GM12878 (cell line): ENCODE results near the gene DMRT2. TPM values are rescaled to one million over a fixed set of nuclear protein-coding genes. Genes with fewer than 3 reads are reported as not detected.

Experiments
- ATAC-seq: fragments of 200-7000 bp; cut with Tn5 transposase; 3 replicates; pipeline ENCODE4 v1.9.1; 2020; ENCODE audit warnings: mild to moderate bottlenecking, moderate library complexity
- Bru-seq: library from RNA; stranded (reverse); fragments of 400-500 nt; gene quantifications from one replicate; lab custom pipeline; 2021; lab: Mats Ljungman, UMichigan
- BruChase-seq, 2 experiments: library from RNA; stranded (reverse); fragments of 400-500 nt; gene quantifications; one replicate each; lab custom pipeline; 2021; lab: Mats Ljungman, UMichigan
- BruUV-seq: library from RNA; stranded (reverse); fragments of 400-500 nt; replicated peaks from 2 replicates; lab custom pipeline; 2021; lab: Mats Ljungman, UMichigan
- CTCF ChIA-PET: fragments of 300-600 bp; sonication (Branson Sonifier 250); formaldehyde crosslinking; extraction: SDS; loops from one replicate; lab custom pipeline; 2021; ENCODE audit warnings: inconsistent platforms; lab: Yijun Ruan, JAX
- POLR2A ChIA-PET: fragments of 350-600 bp; formaldehyde crosslinking; extraction: SDS; loops from one replicate; lab custom pipeline; 2021; ENCODE audit warnings: inconsistent platforms; lab: Charles Lee
- RAD21 ChIA-PET: fragments of 300-600 bp; sonication (Branson Sonifier 250); formaldehyde crosslinking; loops from one replicate; lab custom pipeline; 2023; ENCODE audit warnings: antibody characterized with exemption; ENCODE audit not compliant: unreplicated experiment; lab: Charles Lee
- SMC1A ChIA-PET: fragments of 300-600 bp; sonication (Branson Sonifier 250); formaldehyde crosslinking; loops from one replicate; lab custom pipeline; 2023; ENCODE audit not compliant: unreplicated experiment, uncharacterized antibody; lab: Charles Lee
- DNase-seq: peaks from one replicate; pipeline ENCODE4 v3.0.0-alpha.2; 2011; ENCODE audit warnings: low read depth, low spot score
- FAIRE-seq: peaks from 3 replicates; lab custom pipeline; 2011; peaks lifted over from hg19 to GRCh38; lab: Jason Lieb, UNC
- H2AFZ ChIP-seq: 2 replicates; pipeline ENCODE4 v1.6.0; 2011; ENCODE audit warnings: low read depth, low read length, control low read depth; ENCODE audit not compliant: control insufficient read depth
- H3K27ac ChIP-seq: 2 replicates; pipeline ENCODE4 v1.5.1; 2011; ENCODE audit warnings: control low read depth; ENCODE audit not compliant: control insufficient read depth, insufficient read depth
- H3K27me3 ChIP-seq, 2 experiments: replicated peaks in 1 of 2; 2 replicates each; pipeline versions ENCODE4 v1.6.0 to v1.6.1; 2011; ENCODE audit warnings: low read length in 1 of 2; ENCODE audit not compliant: control insufficient read depth in 2 of 2, insufficient read depth in 2 of 2
- H3K36me3 ChIP-seq, 2 experiments: 2 replicates each; pipeline ENCODE4 v1.5.1; 2011; ENCODE audit warnings: low read length in 1 of 2; ENCODE audit not compliant: control insufficient read depth in 2 of 2, insufficient read depth in 2 of 2
- H3K4me1 ChIP-seq: 2 replicates; pipeline ENCODE4 v1.6.1; 2011; ENCODE audit warnings: mild to moderate bottlenecking, low read length, moderate library complexity, mixed read lengths; ENCODE audit not compliant: control insufficient read depth, insufficient read depth
- H3K4me2 ChIP-seq: 2 replicates; pipeline ENCODE4 v1.6.0; 2011; ENCODE audit warnings: control low read depth; ENCODE audit not compliant: control insufficient read depth, insufficient read depth
- H3K4me3 ChIP-seq: fragments of 200-600 bp; sonication (generic); 2 replicates; pipeline ENCODE4 v1.5.1; 2016
- H3K79me2 ChIP-seq: 2 replicates; pipeline ENCODE4 v1.6.0; 2011; ENCODE audit warnings: low read length; ENCODE audit not compliant: control insufficient read depth, insufficient read depth
- H3K9ac ChIP-seq: 2 replicates; pipeline ENCODE4 v1.8.0; 2011; ENCODE audit warnings: low read length, control low read depth, mixed read lengths; ENCODE audit not compliant: control insufficient read depth, insufficient read depth
- H3K9me3 ChIP-seq: replicated peaks from 3 replicates; pipeline ENCODE4 v1.5.1; 2011; ENCODE audit warnings: mild to moderate bottlenecking, low read length; ENCODE audit not compliant: control insufficient read depth, insufficient read depth
- H4K20me1 ChIP-seq: 2 replicates; pipeline ENCODE4 v1.6.0; 2011; ENCODE audit not compliant: control insufficient read depth, insufficient read depth
- BHLHE40 ChIP-seq, 2 experiments: fragments of 450-650 bp in 1 of 2; IDR thresholded peaks; 2 replicates each; pipeline ENCODE4 v1.6.1; 2011 to 2017; ENCODE audit warnings: low read depth in 2 of 2, borderline replicate concordance in 1 of 2, improper control_type of control experiment in 1 of 2, low read length in 1 of 2, mild to moderate bottlenecking in 1 of 2
- CBX3 ChIP-seq: fragments of 200-600 bp; sonication (generic); IDR thresholded peaks from 2 replicates; pipeline ENCODE4 v1.6.1; 2016; ENCODE audit warnings: low read depth, borderline replicate concordance
- NFYB ChIP-seq: IDR thresholded peaks from 2 replicates; pipeline ENCODE4 v1.6.1; 2011; ENCODE audit warnings: low read depth, mild to moderate bottlenecking, low read length, improper control_type of control experiment, moderate library complexity; ENCODE audit not compliant: insufficient read depth
- WGBS: methylation state at CpG from one replicate; pipeline ENCODE4 v1.1.6; 2016; ENCODE audit warnings: low lambda C conversion rate; ENCODE audit not compliant: insufficient replicate concordance, insufficient coverage; ENCODE audit errors: missing lambda C conversion rate; 5-methylcytosine and 5-hydroxymethylcytosine counted together
- in situ Hi-C: fragments of 300-500 bp; cut with MboI; formaldehyde crosslinking; loops from 9 replicates; pipeline ENCODE4 v1.14.3; 2018; ENCODE audit warnings: mixed read lengths
- intact Hi-C: fragments of 100-400 bp; cut with micrococcal nuclease; formaldehyde crosslinking; loops from one replicate; pipeline ENCODE4 v1.14.2; 2022; ENCODE audit not compliant: unreplicated experiment
- long read RNA-seq, 2 experiments: library from polyadenylated mRNA; unstranded; transcript quantifications; one replicate each; pipeline ENCODE4 v2.0.0, GENCODE V29; 2019 to 2020
- polyA minus RNA-seq, 3 experiments: library from RNA; depleted of rRNA, polyadenylated mRNA; stranded (reverse); fragments of >200 nt; gene quantifications; 2 replicates each; pipeline ENCODE4 v1.2.3, GENCODE V29; 2011
- polyA plus RNA-seq, 11 experiments: library from polyadenylated mRNA; depleted of rRNA in 4 of 11; unstranded in 6 of 11; stranded (reverse) in 5 of 11; fragments of >200 nt; fragmentation: Nextera tagmentation in 4 of 11; fragmentation: Illumina TruSeq in 1 of 11; extraction: Ambion mirVana in 4 of 11; extraction: Trizol in 1 of 11; gene quantifications; 1 replicate in 1 of 11; 2 replicates in 10 of 11; pipeline versions ENCODE4 v1.2.1 to v1.2.3, GENCODE V29; 2011 to 2016; ENCODE audit warnings: inconsistent platforms in 2 of 11, missing spikeins in 2 of 11, low read depth in 1 of 11
- total RNA-seq, 4 experiments: library from RNA; depleted of rRNA in 3 of 4; stranded (reverse); fragments of >200 nt in 3 of 4; fragmentation: Illumina TruSeq in 1 of 4; extraction: Trizol in 1 of 4; gene quantifications; 2 replicates each; pipeline versions ENCODE4 v1.2.1 to v1.2.3, GENCODE V29; 2013 to 2021

Gene DMRT2
- 0.51 and 0.92 TPM in 2 replicates for total RNA-seq (2013; cell fraction: nucleolus; rRNA removed)
- 0.65 and 1.1 TPM in 2 replicates for total RNA-seq (2014; rRNA removed)
- 0.55 and 0.63 TPM in 2 replicates for total RNA-seq (2014; rRNA removed; fragmentation: Illumina TruSeq; extraction: Trizol)
- total RNA-seq (2021) = 0.82 and 1.0 TPM in 2 replicates
- not detected for polyA plus RNA-seq (2011; ENCODE audit: low read depth)
- polyA plus RNA-seq (2011; rRNA removed) = 43.1 and 50.2 TPM in 2 replicates
- polyA plus RNA-seq (2011; cell fraction: cytosol; rRNA removed) = 56.3 and 59.9 TPM in 2 replicates
- polyA plus RNA-seq (2011; cell fraction: nucleus; rRNA removed) = 64.5 and 78.7 TPM in 2 replicates
- polyA plus RNA-seq (2012) = not detected in 2 replicates
- polyA plus RNA-seq (2014; fragmentation: Illumina TruSeq; extraction: Trizol) = 0.57 and 0.82 TPM in 2 replicates
- under 1 TPM; 0.08 to 0.18 TPM for polyA plus RNA-seq (2014; fragmentation: Nextera tagmentation; extraction: Ambion mirVana)
- 0.69 and 0.96 TPM in 2 replicates for polyA plus RNA-seq (2014; rRNA removed)
- polyA plus RNA-seq (2016; fragmentation: Nextera tagmentation; extraction: Ambion mirVana) = under 1 TPM; 0.09 to 0.70 TPM
- 50.6 and 74.6 TPM in 2 replicates for polyA minus RNA-seq (2011; rRNA and poly(A)+ RNA removed)
- 19.9 and 24.5 TPM in 2 replicates for polyA minus RNA-seq (2011; cell fraction: cytosol; rRNA and poly(A)+ RNA removed)
- 54.0 and 96.1 TPM in 2 replicates for polyA minus RNA-seq (2011; cell fraction: nucleus; rRNA and poly(A)+ RNA removed)
- Bru-seq, nascent RNA = percentile 41 among the genes with signal in this experiment
- BruChase-seq, experiment 1, labeled RNA remaining after a 6-hour chase = percentile 21 among the genes with signal in this experiment
- BruChase-seq, experiment 2, labeled RNA remaining after a 2-hour chase = percentile 28 among the genes with signal in this experiment
- long read RNA-seq, experiment 1, partial matches to known transcripts = 1 of 3 reads
- long read RNA-seq, experiment 1, other reads (novel, unspliced or antisense) = 1 of 3 reads
- long read RNA-seq, experiment 2, transcript DMRT2-203 (3 exons, 1,965 nt) = major isoform, 7 of 17 reads
- long read RNA-seq, experiment 2, partial matches to known transcripts = 5 of 17 reads
- long read RNA-seq, experiment 2, other reads (novel, unspliced or antisense) = 4 of 17 reads

DNA sequence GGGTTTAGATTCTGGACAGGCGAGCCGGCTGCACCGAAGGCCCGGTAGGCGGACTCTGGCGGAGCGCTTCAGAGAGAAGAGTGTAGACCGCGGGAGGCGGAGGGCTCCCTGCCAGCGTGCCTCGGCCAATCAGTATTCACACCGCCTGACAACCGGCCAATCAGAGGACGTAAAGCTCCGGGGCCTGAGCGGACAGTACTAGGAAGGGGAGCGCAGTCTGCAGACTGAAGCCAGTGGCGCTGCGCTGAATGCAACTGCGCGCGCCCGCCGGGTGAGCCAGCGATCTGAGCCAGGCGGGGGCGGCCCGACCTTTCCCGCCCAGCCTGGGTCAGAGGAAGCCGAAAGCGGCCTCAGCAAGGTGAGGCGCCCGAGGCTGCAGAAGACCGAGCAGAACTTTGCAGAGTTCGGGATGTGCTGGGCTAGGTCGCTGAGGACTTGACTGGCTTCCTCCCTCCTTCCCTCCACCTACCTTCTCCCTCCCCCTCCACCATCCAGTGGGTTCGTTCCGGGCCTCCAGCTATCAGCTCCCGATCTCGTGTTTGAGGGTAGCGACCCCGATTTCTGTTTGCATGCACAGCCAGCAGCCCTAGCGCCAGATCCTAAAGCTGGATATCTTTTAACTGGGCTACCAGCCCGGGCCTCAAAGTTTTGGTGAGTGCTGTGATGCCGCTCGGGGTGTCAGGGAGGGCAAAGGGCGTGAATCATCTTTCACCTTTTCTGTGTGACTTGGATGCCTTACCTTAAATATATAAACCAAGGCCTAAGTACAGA, at the start of gene DMRT2:
DMRT2 (plus strand) TSS at position 233 of the 771 bp plus-strand sequence. CDS start 1,257 bp downstream, outside the sequence.
- peaks cover 3% of the 10 kb centered on the region; the same call in 2 of the 3 replicates for H3K9me3 ChIP-seq
- DNase-seq (no peak), ATAC-seq (peak; percentile 78), FAIRE-seq (no peak)
- no peaks in the 10 kb centered on the region for H3K4me1 ChIP-seq
- TF ChIP-seq CBX3 (no peak), BHLHE40 (IDR thresholded peaks at IDR 0.05; ENCODE audit: borderline replicate concordance in 1 of 2, low read depth in 2 of 2, low read length in 1 of 2) (peak in 1 of 2 experiments; percentile 57; a peak in 1 of 4 replicates), NFYB (peak; percentile 38; the same call in 1 of the 2 replicates)
- POLR2A ChIA-PET = interaction anchor here (0.5 to 1.6 kb wide), 3 partner anchors 7 to 219 kb away, joined by 4 to 5 read pairs (median 4); no protein-coding TSS in a partner anchor
- CTCF ChIA-PET = interaction anchor here (0.6 to 3.8 kb wide), 4 partner anchors 22 to 214 kb away, joined by 3 to 14 read pairs (median 4); no protein-coding TSS in a partner anchor
- RAD21 ChIA-PET = interaction anchor here (0.7 to 1.5 kb wide), 8 partner anchors 11 to 379 kb away, joined by 3 to 5 read pairs (median 4); no protein-coding TSS in a partner anchor
- intact Hi-C loops (no loop called here), in situ Hi-C loops (no loop called here)
- H3K4me2 ChIP-seq = no peak within 1 kb of the TSS
- H3K79me2 ChIP-seq = no peaks in the 10 kb centered on the region
- H3K9ac ChIP-seq = no peak within 1 kb of the TSS
- BruUV-seq = no TSS peak
- H3K4me3 ChIP-seq = no peak within 1 kb of the TSS
- no peak within 1 kb of the TSS for H2AFZ ChIP-seq
- WGBS = 14% methylated on average over 45 of the region's 48 CpGs
- H4K20me1 ChIP-seq = no peaks in the 10 kb centered on the region
- no peak within 1 kb of the TSS for H3K27ac ChIP-seq
- H3K36me3 ChIP-seq = no peaks in the 10 kb centered on the region
- peaks cover 10 to 38% of the 10 kb centered on the region in 2 experiments for H3K27me3 ChIP-seq
- SMC1A ChIA-PET = interaction anchor here (1.2 to 1.3 kb wide), 2 partner anchors 13 to 31 kb away, joined by 4 to 5 read pairs; no protein-coding TSS in a partner anchor
